Lung (tissue), 12 donors: ENCODE data around the gene CSMD2. TPM values are rescaled to one million over a fixed set of nuclear protein-coding genes. Genes with fewer than 3 reads are reported as not detected.

Experiments
- ATAC-seq: fragments of 200-7000 bp; cut with Tn5 transposase; one replicate; pipeline ENCODE4 v1.9.1; 2020; ENCODE audit warnings: moderate number of reproducible peaks; ENCODE audit not compliant: insufficient read depth, low FRiP score
- DNase-seq, 3 donors: peaks; one replicate each; pipeline ENCODE4 v3.0.0-alpha.2; 2013 to 2017
- H3K27ac ChIP-seq, 2 donors: one replicate each; pipeline ENCODE4 v1.5.1; 2013; ENCODE audit warnings: mild to moderate bottlenecking in 2 of 2, moderate library complexity in 2 of 2, control low read depth in 1 of 2, inconsistent platforms in 1 of 2, low read depth in 1 of 2, low read length in 1 of 2
- H3K27me3 ChIP-seq, 3 donors: one replicate each; pipeline ENCODE4 v1.5.1; 2013; ENCODE audit warnings: low read length in 2 of 3; ENCODE audit not compliant: control insufficient read depth in 3 of 3, insufficient read depth in 3 of 3
- H3K36me3 ChIP-seq, 4 donors: one replicate each; pipeline ENCODE4 v1.5.1; 2013; ENCODE audit warnings: low read length in 4 of 4, mild to moderate bottlenecking in 1 of 4, moderate library complexity in 1 of 4; ENCODE audit not compliant: control insufficient read depth in 4 of 4, insufficient read depth in 4 of 4
- H3K4me1 ChIP-seq, 5 donors: one replicate each; pipeline ENCODE4 v1.5.1; 2013; ENCODE audit warnings: low read length in 5 of 5, mild to moderate bottlenecking in 2 of 5, moderate library complexity in 1 of 5; ENCODE audit not compliant: control insufficient read depth in 5 of 5, insufficient read depth in 5 of 5
- H3K4me3 ChIP-seq: one replicate; pipeline ENCODE4 v1.5.1; 2013; ENCODE audit warnings: mild to moderate bottlenecking, control low read depth, moderate library complexity
- H3K9ac ChIP-seq, 2 donors: one replicate each; pipeline ENCODE4 v1.5.1; 2013; ENCODE audit warnings: low read length in 2 of 2, control low read depth in 1 of 2; ENCODE audit not compliant: insufficient read depth in 1 of 2
- H3K9me3 ChIP-seq, 4 donors: one replicate each; pipeline ENCODE4 v1.5.1; 2013; ENCODE audit warnings: low read length in 3 of 4, mild to moderate bottlenecking in 1 of 4, moderate library complexity in 1 of 4; ENCODE audit not compliant: control insufficient read depth in 4 of 4, insufficient read depth in 3 of 4
- CTCF ChIP-seq: IDR thresholded peaks from 2 replicates; pipeline ENCODE4 v1.5.1; 2012; ENCODE audit warnings: mild to moderate bottlenecking; ENCODE audit errors: control extremely low read depth, extremely low read depth
- WGBS, 2 donors: extraction: QIAGEN DNeasy Blood & Tissue Kit; methylation state at CpG; one replicate each; pipeline ENCODE4 v1.1.7; 2013; 5-methylcytosine and 5-hydroxymethylcytosine counted together
- polyA plus RNA-seq, 2 donors: library from polyadenylated mRNA; stranded (reverse); fragments of 200-250 nt; gene quantifications; one replicate each; pipeline ENCODE4 v1.2.1, GENCODE V29; 2013
- total RNA-seq, 2 donors: library from RNA; depleted of rRNA in 1 of 2; stranded (reverse); fragments of >200 nt in 1 of 2; gene quantifications; one replicate each; pipeline ENCODE4 v1.2.1, GENCODE V29; 2014 to 2021
- donor health status: control.
- donor health status: control.
- donor health status: Bipolar disorder and iron deficiency.
- donor health status: healthy.
- donor health status: DM: yes; HTN: yes; CAD: no.

Gene CSMD2
- total and polyA plus RNA-seq, 4 donors: 0.11 to 1.2 (median 0.39) TPM

- Histone ChIP-seq H3K4me3 (no peak overlapping the region), H3K27me3 (peaks cover 4 to 90% (median 66%) of the 10 kb centered on the region in 3 donors), H3K27ac (no peak overlapping the region), H3K9me3 (no peaks in the 10 kb centered on the region), H3K4me1 (peaks cover 0 to 11% (median 0%) of the 10 kb centered on the region in 5 donors), H3K36me3 (no peaks in the 10 kb centered on the region), H3K9ac (no peak overlapping the region)
- WGBS, 2 donors: 2 to 3% methylated on average over 61 to 75 of the region's 75 CpGs
- no peak for DNase-seq
- no peak for ATAC-seq
- TF ChIP-seq CTCF: no peak
Measured at GRCh38 chr1:34163792-34164731, 968 bp downstream of the CSMD2 start.

- ATAC-seq: peak; percentile 90
- H3K27ac ChIP-seq: no peak overlapping the region
- H3K4me1 ChIP-seq: peaks cover 0 to 11% (median 0%) of the 10 kb centered on the region in 5 donors
- DNase-seq: peak; percentile 25 to 41 (median 39)
- H3K27me3 ChIP-seq: peaks cover 4 to 88% (median 59%) of the 10 kb centered on the region in 3 donors
- no peak overlapping the region for H3K9ac ChIP-seq
- no peak for TF ChIP-seq CTCF
- no peak overlapping the region for H3K4me3 ChIP-seq
- H3K36me3 ChIP-seq: no peaks in the 10 kb centered on the region
- no peaks in the 10 kb centered on the region for H3K9me3 ChIP-seq
- WGBS, 2 donors: 1 to 2% methylated on average over 45 to 46 of the region's 46 CpGs
Measured at GRCh38 chr1:34162852-34163766, 1.9 kb downstream of the CSMD2 start.

- Histone ChIP-seq H3K9me3 (no peaks in the 10 kb centered on the region), H3K4me1 (no peaks in the 10 kb centered on the region), H3K4me3 (no peak overlapping the region), H3K36me3 (no peaks in the 10 kb centered on the region), H3K27ac (no peak overlapping the region), H3K9ac (no peak overlapping the region), H3K27me3 (peaks cover 0 to 34% (median 16%) of the 10 kb centered on the region in 3 donors)
- ATAC-seq (no peak), DNase-seq (no peak)
- TF ChIP-seq CTCF: no peak
- 62 to 63% methylated on average over 3 of the region's 3 CpGs for WGBS, 2 donors
Measured at GRCh38 chr1:34156739-34157138, 8.3 kb downstream of the CSMD2 start.
